Thyroid gland (tissue), 4 donors: ENCODE data around the gene OGT.

Experiments used
- CTCF ChIP-seq, 6 experiments: fragments of 200-600 bp in 3 of 6; fragments of 450-650 bp in 3 of 6; sonication (generic) in 3 of 6; IDR thresholded peaks; one replicate each; pipeline ENCODE4 v1.5.1; 2016 to 2019; ENCODE audit warnings: antibody characterized with exemption in 6 of 6, mild to moderate bottlenecking in 2 of 6, inconsistent platforms in 1 of 6, moderate library complexity in 1 of 6
- POLR2A ChIP-seq, 2 donors: fragments of 450-650 bp; IDR thresholded peaks; one replicate each; pipeline ENCODE4 v1.6.1; 2017; ENCODE audit warnings: antibody characterized with exemption in 2 of 2, mild to moderate bottlenecking in 2 of 2, moderate library complexity in 1 of 2

- no peak for TF ChIP-seq CTCF (IDR thresholded peaks at IDR 0.05)
- no peak for TF ChIP-seq POLR2A (IDR thresholded peaks at IDR 0.05)
These were observed 40.7 kb downstream of the OGT start for GRCh38 chrX:71573590-71573989.
